Fibroblast of pulmonary artery (primary cell): ENCODE data around the gene GRIK4.

ENCODE experiments used
- DNase-seq: peaks from one replicate; pipeline ENCODE4 v3.0.0-alpha.2; 2010; ENCODE audit warnings: low read depth
- H3K4me3 ChIP-seq: replicated peaks from 2 replicates; pipeline ENCODE4 v1.5.1; 2011; ENCODE audit warnings: low read depth, mild to moderate bottlenecking, control low read depth, low read length, moderate library complexity
- CTCF ChIP-seq: IDR thresholded peaks from 2 replicates; pipeline ENCODE4 v1.5.1; 2011; ENCODE audit warnings: mild to moderate bottlenecking, control low read depth, low read length, inconsistent platforms; ENCODE audit errors: missing control alignments

Gene GRIK4

GRCh38 chr11:120599816-120600420 lies 88.4 kb downstream of the GRIK4 start:
- TF ChIP-seq CTCF, result no peak
- DNase-seq, result no peak
- no peak overlapping the region for H3K4me3 ChIP-seq

GRCh38 chr11:120601536-120601935 lies 90.0 kb downstream of the GRIK4 start:
- no peak overlapping the region for H3K4me3 ChIP-seq
- no peak for TF ChIP-seq CTCF
- DNase-seq, result peak; percentile 5

GRCh38 chr11:120603071-120603470 lies 91.5 kb downstream of the GRIK4 start:
- TF ChIP-seq CTCF, result no peak
- no peak for DNase-seq
- no peak overlapping the region for H3K4me3 ChIP-seq

- no peak for DNase-seq
- no peak for TF ChIP-seq CTCF
- no peak overlapping the region for H3K4me3 ChIP-seq
Measured at GRCh38 chr11:120605469-120605868, 93.9 kb downstream of the GRIK4 start.

- H3K4me3 ChIP-seq, result no peak overlapping the region
- no peak for DNase-seq
- no peak for TF ChIP-seq CTCF
Measured at GRCh38 chr11:120606211-120607010, 94.9 kb downstream of the GRIK4 start.

GRCh38 chr11:120608061-120608460 lies 96.5 kb downstream of the GRIK4 start:
- no peak for TF ChIP-seq CTCF
- no peak for DNase-seq
- no peak overlapping the region for H3K4me3 ChIP-seq
